ENCODE measurements around the gene GRM8. TPM values are rescaled to one million over a fixed set of nuclear protein-coding genes. Genes with fewer than 3 reads are reported as not detected.

GRM8 gene
- total and polyA plus RNA-seq, 2 experiments from 2014 or later, result 0.92 to 1.3 TPM

DNA sequence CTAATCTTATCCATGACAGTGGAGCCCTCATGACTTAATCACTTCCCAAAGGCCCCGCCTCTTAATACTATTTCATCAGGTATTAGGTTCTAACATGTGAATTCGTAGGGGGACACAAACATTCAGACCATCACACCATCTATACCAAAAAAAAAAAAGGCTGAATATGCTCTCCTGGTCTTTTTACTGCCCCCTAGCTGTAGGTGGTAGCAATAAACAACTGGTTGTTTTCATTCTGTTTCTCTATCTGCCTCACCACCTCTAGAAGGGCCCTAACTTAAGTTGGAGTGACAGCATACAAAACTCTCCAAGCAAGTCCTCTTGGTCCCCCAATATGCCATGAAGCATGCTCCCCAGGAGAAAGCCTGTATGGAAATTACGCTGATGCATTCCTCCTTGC, 94.1 kb downstream of the GRM8 start:
- DNase-seq (ENCODE audit: low read depth in 1 of 2, low spot score in 1 of 2), result peak in 1 of 2 donors; percentile 10
- H3K36me3 ChIP-seq, result no peaks in the 10 kb centered on the region
- H3K4me3 ChIP-seq, result no peak overlapping the region
- H3K9me3 ChIP-seq (ENCODE audit: low read depth), result no peaks in the 10 kb centered on the region
- TF ChIP-seq, protein P1, sequence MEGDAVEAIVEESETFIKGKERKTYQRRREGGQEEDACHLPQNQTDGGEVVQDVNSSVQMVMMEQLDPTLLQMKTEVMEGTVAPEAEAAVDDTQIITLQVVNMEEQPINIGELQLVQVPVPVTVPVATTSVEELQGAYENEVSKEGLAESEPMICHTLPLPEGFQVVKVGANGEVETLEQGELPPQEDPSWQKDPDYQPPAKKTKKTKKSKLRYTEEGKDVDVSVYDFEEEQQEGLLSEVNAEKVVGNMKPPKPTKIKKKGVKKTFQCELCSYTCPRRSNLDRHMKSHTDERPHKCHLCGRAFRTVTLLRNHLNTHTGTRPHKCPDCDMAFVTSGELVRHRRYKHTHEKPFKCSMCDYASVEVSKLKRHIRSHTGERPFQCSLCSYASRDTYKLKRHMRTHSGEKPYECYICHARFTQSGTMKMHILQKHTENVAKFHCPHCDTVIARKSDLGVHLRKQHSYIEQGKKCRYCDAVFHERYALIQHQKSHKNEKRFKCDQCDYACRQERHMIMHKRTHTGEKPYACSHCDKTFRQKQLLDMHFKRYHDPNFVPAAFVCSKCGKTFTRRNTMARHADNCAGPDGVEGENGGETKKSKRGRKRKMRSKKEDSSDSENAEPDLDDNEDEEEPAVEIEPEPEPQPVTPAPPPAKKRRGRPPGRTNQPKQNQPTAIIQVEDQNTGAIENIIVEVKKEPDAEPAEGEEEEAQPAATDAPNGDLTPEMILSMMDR (IDR thresholded peaks at IDR 0.05; ENCODE audit: low read depth, low read length), result no peak
- no peaks in the 10 kb centered on the region for H3K27me3 ChIP-seq
- H3K4me1 ChIP-seq (ENCODE audit: low read depth), result no peaks in the 10 kb centered on the region
- no peak overlapping the region for H3K27ac ChIP-seq

- TF ChIP-seq, protein P1 (IDR thresholded peaks at IDR 0.05; ENCODE audit: low read depth, low read length), result no peak
- Histone ChIP-seq H3K4me3 (no peak overlapping the region), H3K36me3 (no peaks in the 10 kb centered on the region), H3K27ac (no peak overlapping the region), H3K9me3 (ENCODE audit: low read depth) (no peaks in the 10 kb centered on the region), H3K4me1 (ENCODE audit: low read depth) (no peaks in the 10 kb centered on the region), H3K27me3 (no peaks in the 10 kb centered on the region)
- no peak for DNase-seq (ENCODE audit: low read depth in 1 of 2, low spot score in 1 of 2)
These were observed 97.8 kb downstream of the GRM8 start for GRCh38 chr7:127154958-127155357.

GRCh38 chr7:127154101-127154500, 98.6 kb downstream of the GRM8 start:
- H3K36me3 ChIP-seq, result no peaks in the 10 kb centered on the region
- TF ChIP-seq, protein P1 (IDR thresholded peaks at IDR 0.05; ENCODE audit: low read depth, low read length), result no peak
- no peaks in the 10 kb centered on the region for H3K27me3 ChIP-seq
- no peak for DNase-seq (ENCODE audit: low read depth in 1 of 2, low spot score in 1 of 2)
- no peak overlapping the region for H3K27ac ChIP-seq
- no peak overlapping the region for H3K4me3 ChIP-seq
- no peaks in the 10 kb centered on the region for H3K4me1 ChIP-seq (ENCODE audit: low read depth)
- no peaks in the 10 kb centered on the region for H3K9me3 ChIP-seq (ENCODE audit: low read depth)

DNA sequence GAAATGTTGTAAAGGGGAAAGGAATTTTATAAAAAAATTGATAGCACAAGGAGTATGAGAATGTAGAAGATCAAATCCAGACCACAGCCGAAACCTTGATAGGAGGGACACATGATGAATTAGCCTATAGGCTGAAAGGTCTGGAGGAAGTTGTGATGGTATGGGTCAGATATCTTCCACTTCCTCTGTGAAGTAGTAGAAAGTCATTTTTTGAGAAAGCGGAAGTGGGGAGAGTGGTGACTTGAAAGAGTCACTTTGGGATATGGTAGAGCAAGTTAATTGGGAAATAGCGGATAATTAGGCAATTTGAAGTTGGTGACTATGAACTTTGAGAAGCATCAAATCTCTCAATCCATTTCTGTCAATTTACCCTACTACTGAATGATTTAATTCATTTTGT, 99.4 kb downstream of the GRM8 start:
- TF ChIP-seq, protein P1 (IDR thresholded peaks at IDR 0.05; ENCODE audit: low read depth, low read length), result no peak
- Histone ChIP-seq H3K36me3 (no peaks in the 10 kb centered on the region), H3K4me1 (ENCODE audit: low read depth) (no peaks in the 10 kb centered on the region), H3K27me3 (no peaks in the 10 kb centered on the region), H3K27ac (no peak overlapping the region), H3K9me3 (ENCODE audit: low read depth) (no peaks in the 10 kb centered on the region), H3K4me3 (no peak overlapping the region)
- DNase-seq (ENCODE audit: low read depth in 1 of 2, low spot score in 1 of 2), result no peak

GRCh38 chr7:127152423-127152822, 100.3 kb downstream of the GRM8 start:
- H3K27me3 ChIP-seq, result no peaks in the 10 kb centered on the region
- DNase-seq (ENCODE audit: low read depth in 1 of 2, low spot score in 1 of 2), result no peak
- no peaks in the 10 kb centered on the region for H3K36me3 ChIP-seq
- H3K4me3 ChIP-seq, result no peak overlapping the region
- H3K9me3 ChIP-seq (ENCODE audit: low read depth), result no peaks in the 10 kb centered on the region
- H3K27ac ChIP-seq, result no peak overlapping the region
- TF ChIP-seq, protein P1 (IDR thresholded peaks at IDR 0.05; ENCODE audit: low read depth, low read length), result no peak
- no peaks in the 10 kb centered on the region for H3K4me1 ChIP-seq (ENCODE audit: low read depth)

DNA sequence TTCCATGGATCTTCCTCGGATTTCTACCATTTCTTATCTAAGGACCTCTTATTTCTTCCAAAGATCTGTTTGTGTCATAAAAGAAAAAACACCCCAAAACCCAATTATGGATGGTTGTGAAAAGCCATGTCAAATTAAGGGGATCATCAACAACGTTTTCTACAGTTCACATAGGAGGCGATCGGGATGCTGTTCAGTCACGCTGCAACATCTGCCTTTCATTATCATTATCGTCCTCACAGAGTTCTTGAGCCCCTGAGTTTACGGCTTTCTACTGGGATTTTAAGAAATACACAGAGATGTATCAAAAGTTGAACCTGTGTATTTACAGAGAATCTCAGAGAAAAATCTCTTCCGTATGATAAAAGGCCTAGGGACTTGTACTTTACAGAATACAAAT, 101.4 kb downstream of the GRM8 start:
- Histone ChIP-seq H3K4me1 (ENCODE audit: low read depth) (no peaks in the 10 kb centered on the region), H3K27me3 (no peaks in the 10 kb centered on the region), H3K4me3 (no peak overlapping the region), H3K9me3 (ENCODE audit: low read depth) (no peaks in the 10 kb centered on the region), H3K27ac (no peak overlapping the region), H3K36me3 (no peaks in the 10 kb centered on the region)
- TF ChIP-seq, protein P1 (IDR thresholded peaks at IDR 0.05; ENCODE audit: low read depth, low read length), result no peak
- DNase-seq (ENCODE audit: low read depth in 1 of 2, low spot score in 1 of 2), result no peak
